ENCODE results near the gene HPN.
"Not testable (repeated sequence)": the region's sequence is repeated elsewhere in the genome, so short reads cannot be mapped to it uniquely, and the experiment has no call there.

The HPN gene

DNA sequence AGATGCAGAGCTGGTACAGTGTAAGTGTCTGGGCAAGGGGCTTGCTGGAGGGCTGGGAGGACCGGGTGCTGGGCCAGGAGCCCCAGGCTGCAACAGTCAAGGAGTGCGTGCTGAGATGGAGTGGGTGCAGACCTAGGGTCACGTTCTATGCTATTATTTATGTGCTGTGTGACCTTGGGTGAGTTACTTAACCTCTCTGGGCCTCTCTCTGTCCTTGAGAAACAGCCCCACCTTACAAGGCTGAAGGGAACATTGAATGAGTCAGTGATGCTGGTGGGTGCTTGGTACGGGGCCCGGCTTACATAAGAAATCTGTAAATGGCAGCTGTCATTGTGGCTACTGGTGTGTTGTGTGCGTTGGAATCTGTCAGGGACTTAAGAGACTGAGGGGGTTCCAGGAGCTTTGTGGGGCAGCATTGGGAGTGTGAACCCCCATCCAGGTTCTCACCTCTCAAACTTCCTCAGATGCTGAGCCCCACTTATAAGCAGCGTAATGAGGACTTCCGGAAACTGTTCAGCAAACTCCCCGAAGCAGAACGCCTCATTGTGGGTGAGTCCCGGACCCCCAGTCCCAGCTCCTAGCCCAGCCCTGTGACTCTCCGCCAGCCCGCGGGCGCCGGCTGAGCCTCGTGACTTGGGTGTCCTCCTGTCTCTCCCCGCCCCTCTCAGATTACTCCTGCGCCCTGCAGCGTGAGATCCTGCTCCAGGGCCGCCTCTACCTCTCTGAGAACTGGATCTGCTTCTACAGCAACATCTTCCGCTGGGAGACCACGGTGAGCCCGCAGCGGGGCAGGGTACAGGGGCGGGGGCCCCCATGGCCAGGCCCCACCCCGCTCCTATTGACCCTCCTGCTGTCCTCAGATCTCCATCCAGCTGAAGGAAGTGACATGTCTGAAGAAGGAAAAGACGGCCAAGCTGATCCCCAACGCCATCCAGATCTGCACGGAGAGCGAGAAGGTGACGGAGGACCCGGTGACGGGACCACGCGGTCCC lies 31.8 kb upstream of the HPN start:
- FAIRE-seq, result no peak

DNA sequence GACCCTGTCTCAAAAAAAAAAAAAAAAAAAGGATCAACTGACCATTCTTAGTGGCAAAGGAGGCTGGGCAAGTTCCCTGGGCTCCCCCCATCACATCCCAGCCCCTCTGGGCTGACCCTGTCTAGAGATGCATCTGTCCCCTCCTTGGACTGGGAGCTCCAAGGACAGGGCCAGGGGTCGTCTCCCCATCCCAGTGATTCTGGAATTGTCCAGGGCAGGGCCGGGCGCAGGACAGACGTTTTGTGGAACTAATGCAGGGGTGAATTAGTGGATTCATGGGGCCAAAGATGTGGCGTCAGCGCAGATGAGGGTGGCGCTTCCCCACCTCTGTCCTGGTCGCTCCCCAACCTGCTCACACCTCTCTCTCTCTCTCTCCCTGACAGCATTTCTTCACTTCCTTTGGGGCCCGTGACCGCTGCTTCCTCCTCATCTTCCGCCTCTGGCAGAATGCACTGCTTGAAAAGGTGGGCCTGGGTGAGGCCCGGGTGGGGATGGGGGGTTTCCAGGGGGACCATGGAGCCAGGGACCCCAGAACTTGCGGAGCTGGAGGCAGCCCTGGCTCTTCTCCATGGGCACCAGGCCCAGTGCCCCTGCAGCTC lies 30.3 kb upstream of the HPN start:
- no peak for FAIRE-seq

DNA sequence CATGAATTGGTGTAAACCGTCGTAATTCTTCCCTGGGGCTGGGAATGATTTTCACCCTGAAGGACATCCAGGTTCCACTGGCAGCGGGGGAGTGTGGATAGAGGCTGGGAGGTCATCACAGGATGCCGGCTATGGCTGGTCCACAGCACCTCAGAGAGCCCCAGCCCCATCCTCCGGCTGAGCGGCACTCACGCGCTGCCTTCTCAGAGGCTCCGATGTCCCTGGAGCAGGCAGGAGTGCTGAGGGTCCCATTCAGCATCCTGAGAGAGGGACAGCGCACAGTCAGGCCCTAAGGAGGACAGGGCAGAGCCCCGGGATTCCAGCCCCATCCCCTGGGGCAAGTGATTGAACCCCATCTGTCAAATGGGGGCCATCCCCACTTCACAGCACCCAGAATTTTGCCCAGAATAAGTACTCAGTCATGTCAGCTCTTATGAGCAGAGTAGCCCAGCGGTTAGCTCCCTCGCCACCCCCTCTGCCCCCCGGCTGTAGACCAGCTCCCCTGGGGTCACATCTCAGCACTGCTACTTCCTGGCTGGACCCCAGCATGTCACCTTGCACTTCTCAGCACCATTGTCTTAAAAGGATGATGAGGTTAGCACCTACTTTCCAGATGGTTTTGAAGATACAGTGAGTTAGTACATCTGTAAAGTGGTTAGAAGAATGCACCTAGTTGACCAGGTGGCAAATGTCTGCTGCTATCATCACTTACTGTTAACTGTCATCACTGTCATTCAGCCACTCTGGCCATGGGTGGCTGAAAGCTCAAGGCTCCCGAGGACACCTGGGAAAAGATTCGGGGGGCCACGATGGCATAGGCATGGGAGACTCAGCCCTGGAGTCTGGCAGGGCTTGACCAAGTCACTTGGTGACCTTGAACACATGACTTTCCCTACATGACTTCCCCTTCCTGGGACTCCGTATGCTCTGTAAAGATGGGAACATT lies 29.5 kb upstream of the HPN start:
- no peak for FAIRE-seq

DNA sequence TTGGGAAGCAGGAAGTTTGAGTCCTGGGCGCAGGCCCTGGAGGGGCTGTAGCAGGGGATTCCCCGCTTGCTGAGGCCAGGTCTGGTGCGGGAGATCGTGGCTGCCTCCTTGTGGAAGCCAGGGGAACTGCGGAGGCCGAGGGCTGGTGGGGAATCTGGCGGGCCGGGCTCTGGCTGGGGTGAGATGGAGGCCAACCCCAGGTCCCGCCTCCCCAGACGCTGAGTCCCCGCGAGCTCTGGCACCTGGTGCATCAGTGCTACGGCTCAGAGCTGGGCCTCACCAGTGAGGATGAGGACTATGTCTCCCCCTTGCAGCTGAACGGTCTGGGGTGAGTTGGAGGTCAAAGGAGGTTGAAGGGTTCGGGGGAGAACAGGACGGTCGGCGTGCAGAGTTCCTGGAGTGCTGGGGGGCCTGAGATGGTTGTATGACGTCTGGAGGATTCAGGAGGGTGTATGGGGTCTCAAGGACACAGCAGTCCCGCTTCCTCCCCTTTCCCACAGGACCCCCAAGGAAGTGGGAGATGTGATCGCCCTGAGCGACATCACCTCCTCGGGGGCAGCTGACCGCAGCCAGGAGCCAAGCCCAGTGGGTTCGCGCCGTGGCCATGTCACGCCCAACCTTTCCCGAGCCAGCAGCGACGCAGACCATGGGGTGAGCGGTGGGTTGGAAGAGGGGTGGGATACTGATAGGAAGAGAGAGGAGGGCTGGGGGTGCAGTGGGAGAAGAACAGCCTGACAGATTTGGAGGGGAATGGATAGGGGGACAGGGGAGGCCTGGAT lies 28.3 kb upstream of the HPN start:
- no peak for FAIRE-seq

DNA sequence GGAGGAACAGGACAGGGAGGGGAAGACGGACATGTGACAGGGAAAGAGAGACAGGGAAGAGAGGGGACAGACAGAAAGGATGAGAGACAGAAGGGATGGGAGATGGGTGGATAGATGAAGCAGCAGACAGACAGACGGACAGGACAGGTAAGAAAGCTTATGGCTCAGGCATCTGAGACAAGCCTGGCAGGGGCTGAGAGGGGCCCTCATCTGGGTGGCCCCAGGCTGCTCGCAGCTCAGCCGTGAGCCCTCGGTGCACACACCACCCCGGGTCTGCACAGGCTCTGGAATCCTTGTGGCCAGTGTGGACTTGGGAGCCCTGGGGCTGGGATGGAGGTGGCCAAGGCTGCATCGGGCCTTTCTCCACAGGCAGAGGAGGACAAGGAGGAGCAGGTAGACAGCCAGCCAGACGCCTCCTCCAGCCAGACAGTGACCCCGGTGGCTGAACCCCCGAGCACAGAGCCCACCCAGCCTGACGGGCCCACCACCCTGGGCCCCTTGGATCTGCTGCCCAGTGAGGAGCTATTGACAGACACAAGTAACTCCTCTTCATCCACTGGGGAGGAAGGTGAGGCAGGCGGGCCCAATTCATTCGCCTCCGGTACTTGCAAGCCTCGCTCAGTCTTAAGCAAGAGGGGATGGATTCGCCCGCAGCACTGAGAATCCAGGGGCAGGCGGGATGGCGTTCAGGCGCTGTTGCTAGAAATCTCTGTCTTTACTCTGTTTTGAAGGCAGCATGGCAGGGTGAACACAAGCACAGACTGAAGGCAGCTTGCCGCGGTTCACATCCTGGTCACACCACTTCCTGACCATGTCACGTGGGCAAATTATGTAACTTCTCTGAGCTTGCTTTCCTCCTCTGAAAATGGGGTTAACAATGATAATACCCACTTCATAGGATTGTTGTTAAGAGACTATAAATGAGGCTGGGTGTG lies 27.4 kb upstream of the HPN start:
- no peak for FAIRE-seq

DNA sequence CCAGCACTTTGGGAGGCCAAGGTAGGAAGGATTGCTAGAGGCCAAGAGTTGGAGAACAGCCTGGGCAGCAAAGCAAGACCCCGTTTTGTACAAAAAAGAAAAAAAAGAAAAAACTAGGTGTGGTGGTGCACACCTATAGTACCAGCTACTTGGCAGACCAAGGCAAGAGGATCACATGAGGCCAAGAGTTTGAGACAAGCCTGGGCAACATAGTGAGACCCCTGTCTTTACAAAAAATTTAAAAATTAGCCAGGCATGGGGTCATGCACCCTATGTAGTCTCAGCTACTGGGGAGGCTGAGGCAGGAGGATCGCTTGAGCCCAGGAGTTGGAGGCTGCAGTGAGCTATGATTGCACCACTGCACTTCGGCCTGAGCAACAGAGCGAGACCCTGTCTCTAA lies 26.7 kb upstream of the HPN start:
- FAIRE-seq, result not testable (repeated sequence)

DNA sequence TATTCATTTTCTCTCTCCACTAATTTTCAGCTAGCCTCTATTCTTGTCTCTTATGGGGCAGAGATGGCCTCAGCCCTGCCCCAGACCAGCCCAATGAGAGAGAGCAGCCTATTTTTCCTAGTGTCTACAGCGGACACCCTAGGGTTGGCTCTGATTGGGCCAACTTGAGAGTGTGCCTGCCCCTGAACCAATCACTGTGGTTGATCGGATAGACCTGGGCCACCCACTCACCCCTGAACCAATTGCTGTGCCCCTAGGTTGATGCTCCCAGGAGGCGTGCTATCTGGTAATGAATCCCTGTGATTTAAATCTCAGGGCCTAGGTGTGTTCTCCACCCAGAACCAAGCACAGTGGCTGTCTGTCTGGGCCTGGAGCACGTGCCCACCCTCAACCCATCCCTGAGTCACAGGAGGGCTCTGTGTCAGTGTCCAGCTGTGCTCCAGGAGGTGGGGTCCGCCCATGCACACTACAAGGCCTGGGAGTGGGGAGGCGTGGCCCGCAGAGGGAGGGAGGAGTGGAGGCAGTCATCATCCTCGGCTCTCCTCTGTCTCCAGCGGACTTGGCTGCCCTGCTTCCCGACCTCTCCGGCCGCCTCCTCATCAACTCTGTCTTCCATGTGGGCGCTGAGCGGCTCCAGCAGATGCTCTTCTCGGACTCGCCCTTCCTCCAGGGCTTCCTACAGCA lies 26.1 kb upstream of the HPN start:
- FAIRE-seq, result no peak

DNA sequence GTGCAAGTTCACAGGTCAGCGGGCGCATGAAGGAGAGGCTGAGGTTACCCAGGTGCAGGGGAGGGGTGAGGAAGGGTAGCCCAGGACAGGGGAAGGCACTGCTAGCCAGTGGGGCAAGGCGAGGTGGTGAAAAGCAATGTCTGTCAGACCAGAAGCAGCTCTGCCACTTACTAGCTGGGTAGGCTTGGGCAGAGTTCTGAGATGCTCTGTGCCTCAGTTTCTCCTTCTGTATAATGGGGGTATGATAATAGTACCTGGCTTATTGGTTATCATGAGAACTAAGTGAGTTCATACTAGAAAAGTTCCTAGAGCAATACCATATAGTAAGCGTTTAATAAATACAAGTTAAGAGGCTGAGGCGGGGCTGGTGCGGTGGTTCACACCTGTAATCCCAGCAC lies 25.6 kb upstream of the HPN start:
- FAIRE-seq, result no peak

DNA sequence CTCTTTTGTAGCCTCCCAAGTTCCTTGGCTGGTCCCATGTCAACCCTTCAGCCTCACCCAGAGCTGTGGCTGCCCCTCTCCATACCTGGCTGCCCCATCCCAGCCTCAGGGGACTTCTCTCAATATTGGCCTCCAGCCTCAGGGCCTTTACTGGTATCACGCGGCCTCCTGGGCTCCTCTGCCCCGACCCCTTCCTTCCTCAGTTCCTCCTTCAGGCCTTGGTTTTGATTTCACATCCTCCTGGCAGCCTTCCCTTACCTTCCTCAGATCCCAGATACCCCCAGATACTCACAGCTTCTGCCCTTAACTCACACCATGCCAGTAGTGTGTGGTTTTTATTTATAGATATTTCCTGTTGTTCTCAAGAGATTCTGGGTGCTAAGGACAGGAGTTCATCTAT lies 24.0 kb upstream of the HPN start:
- no peak for FAIRE-seq

DNA sequence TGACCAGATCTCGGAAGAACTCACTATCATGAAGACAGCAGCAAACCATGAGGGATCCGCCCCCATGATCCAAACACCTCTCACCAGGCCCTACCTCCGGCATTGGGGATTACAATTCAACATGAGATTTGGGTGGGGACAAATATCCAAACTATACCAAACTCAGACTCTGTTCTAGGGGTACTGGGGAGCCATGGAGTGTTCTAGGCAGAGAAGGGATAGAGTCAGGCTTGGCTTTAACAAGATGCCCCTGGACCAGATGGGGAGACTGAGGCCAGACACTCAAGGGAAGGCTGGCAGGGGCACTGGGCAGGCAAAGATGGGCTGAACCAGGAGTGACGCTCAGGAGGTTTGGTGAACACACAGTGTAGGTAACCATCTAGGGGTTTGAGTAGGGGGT lies 23.1 kb upstream of the HPN start:
- no peak for FAIRE-seq

DNA sequence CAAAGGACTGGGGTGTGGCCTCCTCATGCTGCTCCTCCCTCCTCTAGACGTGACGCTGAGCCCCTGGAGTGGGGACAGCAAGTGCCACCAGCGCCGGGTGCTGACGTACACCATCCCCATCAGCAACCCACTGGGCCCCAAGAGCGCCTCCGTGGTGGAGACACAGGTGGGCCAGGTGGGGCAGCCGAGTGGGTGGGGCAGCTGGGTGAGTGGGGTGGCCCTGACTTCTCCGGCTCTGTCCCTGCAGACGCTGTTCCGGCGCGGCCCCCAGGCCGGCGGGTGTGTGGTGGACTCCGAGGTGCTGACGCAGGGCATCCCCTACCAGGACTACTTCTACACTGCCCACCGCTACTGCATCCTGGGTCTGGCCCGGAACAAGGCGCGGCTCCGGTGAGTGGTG lies 22.4 kb upstream of the HPN start:
- FAIRE-seq, result no peak

DNA sequence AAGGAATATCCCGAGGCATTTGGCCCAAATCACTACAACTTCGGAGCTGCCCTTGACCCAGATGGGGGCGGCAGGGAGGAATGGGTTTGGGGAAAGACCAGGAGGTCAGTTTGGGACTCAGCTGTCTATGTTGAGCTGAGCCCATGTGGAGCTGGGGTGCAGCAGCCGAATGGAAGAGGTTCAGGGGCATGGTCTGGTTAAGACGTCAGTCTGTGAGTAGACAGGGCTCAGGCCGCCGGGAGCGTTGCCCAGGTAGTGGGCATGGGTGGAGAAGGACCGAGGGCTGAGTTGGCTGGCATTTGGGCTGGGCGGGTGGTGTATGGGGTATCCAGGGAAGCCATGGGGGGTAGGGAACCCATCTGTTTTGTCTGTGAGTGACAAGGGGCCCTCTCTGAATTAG lies 20.5 kb upstream of the HPN start:
- no peak for FAIRE-seq

DNA sequence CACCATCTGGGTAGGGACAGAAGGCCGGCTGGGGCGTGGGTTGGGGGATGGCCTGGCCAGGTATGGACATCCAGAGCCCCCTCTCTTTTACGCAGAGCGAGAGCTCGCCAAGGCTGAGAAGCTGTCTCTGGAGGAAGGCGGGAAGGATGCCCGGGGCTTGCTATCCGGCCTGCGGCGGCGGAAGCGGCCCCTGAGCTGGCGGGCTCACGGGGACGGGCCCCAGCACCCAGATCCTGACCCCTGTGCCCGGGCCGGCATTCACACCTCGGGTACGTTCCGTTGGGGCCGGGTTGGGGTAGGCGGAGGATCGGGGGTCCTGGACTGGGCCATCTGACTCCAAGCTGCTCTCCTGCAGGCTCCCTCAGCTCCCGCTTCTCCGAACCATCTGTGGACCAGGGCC lies 19.9 kb upstream of the HPN start:
- no peak for FAIRE-seq

DNA sequence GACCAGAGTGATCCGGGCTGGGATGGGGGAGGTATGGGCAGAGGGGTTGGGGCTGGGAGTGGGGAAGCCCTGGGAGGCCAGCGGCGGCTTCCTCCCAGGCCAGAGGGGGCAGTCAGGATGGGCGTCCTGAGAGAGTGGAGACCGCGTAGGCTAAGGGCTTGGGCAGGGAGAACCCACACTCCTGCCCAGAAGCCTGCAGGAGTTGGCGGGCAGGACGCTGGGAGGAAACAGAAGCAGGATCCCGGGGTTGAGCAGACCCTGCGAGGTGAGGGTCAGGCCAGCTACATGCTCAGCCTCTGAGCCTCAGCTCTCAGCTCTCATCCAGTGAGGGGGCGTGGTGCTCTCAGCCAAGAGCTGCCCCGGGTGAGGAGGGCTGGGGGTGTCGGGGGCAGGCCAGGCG lies 19.1 kb upstream of the HPN start:
- FAIRE-seq, result no peak

DNA sequence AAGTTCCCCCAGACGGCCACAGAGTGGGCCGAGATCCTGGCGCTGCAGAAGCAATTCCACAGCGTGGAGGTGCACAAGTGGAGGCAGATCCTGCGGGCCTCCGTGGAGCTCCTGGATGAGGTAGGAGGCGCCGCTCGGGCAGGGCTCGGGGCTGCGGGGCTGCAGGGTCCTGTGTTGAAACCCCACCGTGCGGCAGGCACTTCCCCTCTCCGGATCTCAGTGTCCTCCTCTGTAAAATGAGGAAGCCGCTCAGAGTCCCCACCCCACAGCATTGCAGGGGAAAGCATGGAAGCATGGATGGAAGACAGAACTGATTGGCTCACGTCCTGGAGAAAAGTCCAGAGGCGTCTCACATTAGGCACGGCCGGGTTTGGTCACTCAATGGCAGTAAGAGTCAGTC lies 18.1 kb upstream of the HPN start:
- FAIRE-seq, result no peak

DNA sequence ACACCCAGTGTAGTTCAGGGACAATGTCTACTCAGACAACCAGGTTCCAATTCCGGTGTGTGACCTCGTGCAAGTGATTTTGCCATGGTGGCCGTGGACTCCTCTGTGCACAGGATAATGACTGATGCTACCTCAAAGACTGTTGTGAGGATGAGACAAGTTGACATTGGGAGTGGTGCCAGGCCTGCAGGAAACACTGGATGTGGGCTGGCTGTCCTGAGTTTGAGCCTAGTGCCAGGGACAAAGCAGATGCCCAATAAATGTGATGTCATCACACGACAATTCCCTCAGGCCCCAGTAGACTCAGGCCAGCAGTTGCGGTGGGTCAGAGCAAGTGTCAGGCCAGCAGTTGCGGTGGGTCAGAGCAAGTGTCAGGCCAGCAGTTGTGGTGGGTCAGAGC lies 17.4 kb upstream of the HPN start:
- FAIRE-seq, result no peak

DNA sequence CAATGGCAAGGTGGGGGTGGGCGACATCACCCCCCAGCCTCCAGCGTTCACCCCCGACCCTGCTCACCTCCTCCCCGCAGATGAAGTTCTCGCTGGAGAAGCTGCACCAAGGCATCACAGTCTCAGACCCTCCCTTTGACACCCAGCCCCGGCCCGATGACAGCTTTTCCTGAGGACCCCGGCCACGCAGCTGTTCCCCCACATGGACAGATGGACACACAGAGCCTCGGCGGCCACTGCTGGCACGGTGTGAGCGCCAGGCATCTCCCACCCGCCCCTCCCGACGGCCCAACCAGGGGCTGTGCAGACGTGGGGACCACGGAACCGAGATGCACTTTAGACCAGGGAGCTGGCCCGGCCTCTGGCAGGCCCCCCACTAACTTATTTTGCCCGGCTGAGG lies 15.6 kb upstream of the HPN start:
- no peak for FAIRE-seq

DNA sequence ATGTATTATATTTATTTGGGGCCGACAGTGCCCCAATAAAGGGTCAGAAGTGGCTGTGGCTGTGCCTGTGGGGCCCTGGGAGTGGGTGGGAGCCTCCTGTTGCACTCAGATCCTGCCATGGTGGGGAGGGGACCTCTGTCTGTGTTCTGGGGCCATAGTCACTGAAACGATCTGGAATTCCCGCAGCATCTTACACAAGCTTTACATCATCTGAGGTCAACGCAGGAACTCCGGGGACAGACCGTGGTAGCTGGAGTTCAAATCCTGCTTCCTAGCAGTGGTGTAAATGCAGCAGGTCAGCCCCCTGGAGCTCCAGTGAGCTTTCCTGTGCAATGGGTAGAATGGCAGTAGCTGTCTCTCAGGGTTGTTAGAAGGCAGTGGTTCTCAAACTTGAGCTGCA lies 15.1 kb upstream of the HPN start:
- FAIRE-seq, result no peak

DNA sequence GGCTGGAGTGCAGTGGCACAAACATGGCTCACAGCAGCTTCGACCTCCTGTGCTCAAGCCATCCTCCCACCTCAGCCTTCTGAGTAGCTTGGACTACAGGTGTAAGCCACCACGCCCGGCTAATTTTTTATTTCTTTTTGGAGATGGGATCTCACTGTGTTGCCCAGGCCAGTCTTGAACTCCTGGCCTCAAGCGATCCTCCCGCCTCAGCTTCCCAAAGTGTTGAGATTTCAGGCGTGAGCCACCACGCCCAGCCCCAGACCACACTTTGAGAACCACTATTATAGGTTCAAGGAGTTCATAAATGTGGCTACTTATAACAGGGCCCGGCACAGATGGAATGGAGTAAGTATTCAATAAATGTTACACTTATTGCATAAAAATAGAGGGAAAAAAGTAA lies 14.5 kb upstream of the HPN start:
- FAIRE-seq, result no peak

DNA sequence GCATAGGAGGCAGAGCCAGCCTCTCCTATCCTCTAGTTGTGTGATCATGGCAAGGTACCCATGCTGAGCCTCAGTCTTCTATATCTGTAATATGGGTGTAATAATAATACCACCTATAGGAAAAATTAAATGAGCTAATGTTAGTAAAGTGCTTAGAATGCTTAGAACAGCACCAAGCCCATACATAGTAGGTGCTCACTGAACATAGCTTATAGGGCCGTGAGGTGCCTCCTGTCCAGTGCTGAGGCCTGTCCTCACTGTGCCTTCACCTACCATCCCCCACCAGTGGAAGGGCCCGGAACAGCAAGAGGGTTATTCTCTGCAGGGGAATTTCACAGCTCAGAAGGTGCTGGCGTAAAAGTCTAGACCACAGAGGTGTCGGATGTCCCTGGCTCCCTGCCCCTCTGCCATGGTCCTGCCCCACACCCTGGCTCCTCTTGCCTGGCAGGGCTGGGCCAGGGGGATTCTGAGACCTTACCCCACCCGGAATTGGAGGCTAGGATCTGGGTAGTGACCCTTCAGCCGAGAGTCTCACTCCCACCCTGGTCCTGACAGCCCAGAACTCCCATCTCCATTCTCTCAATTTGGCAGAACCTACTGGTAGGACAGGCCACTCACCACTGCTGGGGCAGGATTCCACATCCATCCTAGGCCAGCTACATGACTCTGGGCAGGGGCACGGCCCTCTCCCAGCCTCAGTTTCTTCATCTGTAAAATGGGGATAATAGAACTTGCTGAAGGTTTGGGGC lies 13.5 kb upstream of the HPN start:
- FAIRE-seq, result no peak
